ENCODE measurements around the gene TJP1.
"Not testable (repeated sequence)": the region's sequence is repeated elsewhere in the genome, so short reads cannot be mapped to it uniquely, and the experiment has no call there.

Gene TJP1

GRCh38 chr15:29753506-29753905 is 68.8 kb downstream of the TJP1 start:
- no peak for DNase-seq (ENCODE audit: low read depth)

- DNase-seq (ENCODE audit: low read depth): no peak
These were observed 71.5 kb downstream of the TJP1 start for GRCh38 chr15:29750754-29751153.

- DNase-seq (ENCODE audit: low read depth): no peak
These were observed 72.7 kb downstream of the TJP1 start for GRCh38 chr15:29749365-29750086.

GRCh38 chr15:29747837-29748417 is 74.3 kb downstream of the TJP1 start:
- peak; percentile 8 for DNase-seq (ENCODE audit: low read depth)

- no peak for DNase-seq (ENCODE audit: low read depth)
These were observed 78.8 kb downstream of the TJP1 start for GRCh38 chr15:29743475-29743874.

- no peak for DNase-seq (ENCODE audit: low read depth)
These were observed 81.5 kb downstream of the TJP1 start for GRCh38 chr15:29740692-29741311.

- DNase-seq (ENCODE audit: low read depth): peak; percentile 63
These were observed 85.6 kb downstream of the TJP1 start for GRCh38 chr15:29736744-29737020.

- no peak for DNase-seq (ENCODE audit: low read depth)
These were observed 86.1 kb downstream of the TJP1 start for GRCh38 chr15:29736012-29736743.

- DNase-seq (ENCODE audit: low read depth): no peak
These were observed 87.2 kb downstream of the TJP1 start for GRCh38 chr15:29734917-29735572.

- no peak for DNase-seq (ENCODE audit: low read depth)
These were observed 90.4 kb downstream of the TJP1 start for GRCh38 chr15:29731865-29732264.

GRCh38 chr15:29730471-29730870 is 91.8 kb downstream of the TJP1 start:
- DNase-seq (ENCODE audit: low read depth): not testable (repeated sequence)

- no peak for DNase-seq (ENCODE audit: low read depth)
These were observed 93.8 kb downstream of the TJP1 start for GRCh38 chr15:29728418-29728817.

- DNase-seq (ENCODE audit: low read depth): no peak
These were observed 94.4 kb downstream of the TJP1 start for GRCh38 chr15:29727871-29728270.

GRCh38 chr15:29726553-29726952 is 95.7 kb downstream of the TJP1 start:
- DNase-seq (ENCODE audit: low read depth): no peak

GRCh38 chr15:29724026-29724425 is 98.2 kb downstream of the TJP1 start:
- DNase-seq (ENCODE audit: low read depth): no peak

GRCh38 chr15:29713784-29714183 is 108.5 kb downstream of the TJP1 start:
- no peak for DNase-seq (ENCODE audit: low read depth)

- no peak for DNase-seq (ENCODE audit: low read depth)
These were observed 110.0 kb downstream of the TJP1 start for GRCh38 chr15:29712149-29712885.

- DNase-seq (ENCODE audit: low read depth): no peak
These were observed 110.7 kb downstream of the TJP1 start for GRCh38 chr15:29711531-29711930.

- no peak for DNase-seq (ENCODE audit: low read depth)
These were observed 113.7 kb downstream of the TJP1 start for GRCh38 chr15:29708519-29708918.

- no peak for DNase-seq (ENCODE audit: low read depth)
These were observed 117.2 kb downstream of the TJP1 start for GRCh38 chr15:29704950-29705597.

GRCh38 chr15:29701151-29701550 is 121.1 kb downstream of the TJP1 start:
- no peak for DNase-seq (ENCODE audit: low read depth)

All from HS-27A (cell line).